HG03280 (cell line): ENCODE results near the gene MIER2.
"Not testable (repeated sequence)": the region's sequence is repeated elsewhere in the genome, so short reads cannot be mapped to it uniquely, and the experiment has no call there.

Experiments used
- ATAC-seq: cut with Tn5 transposase; IDR thresholded peaks from one replicate; pipeline ENCODE4 v1.9.1; 2021; ENCODE audit warnings: mild to moderate bottlenecking, moderate library complexity; ENCODE audit not compliant: unreplicated experiment

Gene MIER2

DNA sequence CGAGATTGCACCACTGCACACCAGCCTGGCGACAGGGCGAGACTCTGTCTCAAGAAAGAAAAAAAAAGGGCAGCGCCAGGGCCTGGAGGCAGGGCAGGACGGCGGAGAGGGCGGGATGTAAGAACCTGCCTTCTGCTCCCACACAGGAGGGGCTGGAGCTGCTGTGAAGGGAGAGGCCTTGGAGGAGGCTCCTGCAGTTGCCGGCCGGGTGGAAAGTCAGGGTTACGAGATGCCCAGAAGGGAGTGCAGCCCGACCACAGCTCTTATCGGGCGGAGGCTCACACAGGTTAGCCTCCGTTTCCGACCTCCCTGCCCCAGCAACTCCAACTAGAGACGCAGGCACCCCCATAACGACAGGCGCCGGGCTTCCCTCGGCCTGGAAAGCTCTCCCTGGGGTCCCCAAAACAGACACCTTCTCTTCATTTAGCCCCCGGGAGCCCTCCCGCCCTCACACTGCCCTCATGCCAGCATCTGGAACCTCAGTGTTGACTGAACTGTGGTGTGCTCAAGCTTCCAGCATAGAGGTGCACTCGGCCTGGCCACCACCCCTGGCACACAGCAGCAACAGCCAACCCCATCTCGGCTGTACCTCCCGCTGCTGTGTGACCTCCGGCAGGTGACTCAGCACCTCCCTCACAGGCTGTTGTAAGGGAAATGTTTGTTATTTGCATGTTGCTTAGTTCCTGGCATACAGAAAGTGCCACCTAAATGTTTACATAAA is 54.8 kb downstream of the MIER2 start:
- no peak for ATAC-seq

DNA sequence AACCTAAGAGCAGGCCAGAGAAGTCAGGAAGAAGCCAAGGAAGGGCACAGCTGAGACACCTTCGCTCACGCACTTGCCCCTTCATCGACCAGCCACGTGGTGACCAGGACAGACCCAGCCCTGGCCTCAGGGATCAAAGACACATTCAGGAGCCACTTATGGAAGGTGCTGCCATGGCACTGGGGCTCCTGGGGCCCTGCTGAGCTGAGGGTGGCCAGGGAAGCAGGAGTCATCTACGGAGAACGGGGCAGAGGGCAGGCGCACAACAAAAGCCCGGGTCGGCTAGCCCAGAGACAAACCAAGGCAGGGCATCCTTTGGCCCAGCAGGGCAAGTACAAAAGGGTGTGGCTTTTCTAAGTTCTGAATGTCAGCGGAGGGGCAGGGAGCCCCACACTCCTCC is 55.7 kb downstream of the MIER2 start:
- ATAC-seq = no peak

DNA sequence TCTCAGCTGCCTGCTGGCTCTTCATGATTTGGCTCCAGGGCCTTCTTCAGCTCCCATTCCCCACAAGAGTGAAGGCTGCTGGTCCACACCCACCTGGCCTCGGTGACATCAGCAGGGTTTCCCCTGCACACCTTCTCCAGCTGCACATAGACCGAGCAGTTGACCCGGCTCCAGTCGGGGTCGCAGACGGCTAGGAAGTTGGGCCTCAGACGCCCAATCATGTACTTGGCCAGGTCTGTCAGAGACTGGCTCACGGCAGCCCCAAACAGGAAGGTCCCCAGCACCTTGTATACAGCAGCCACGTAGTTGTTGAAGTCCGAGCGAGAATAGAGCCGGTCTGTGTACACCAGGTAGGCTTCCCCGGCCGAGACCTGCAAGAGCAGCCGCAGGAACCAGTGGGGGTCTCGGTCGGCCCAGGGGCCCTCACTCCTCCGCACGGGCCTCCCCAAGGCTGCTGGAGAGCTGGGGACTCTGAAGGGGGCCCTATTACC is 57.2 kb downstream of the MIER2 start:
- no peak for ATAC-seq

DNA sequence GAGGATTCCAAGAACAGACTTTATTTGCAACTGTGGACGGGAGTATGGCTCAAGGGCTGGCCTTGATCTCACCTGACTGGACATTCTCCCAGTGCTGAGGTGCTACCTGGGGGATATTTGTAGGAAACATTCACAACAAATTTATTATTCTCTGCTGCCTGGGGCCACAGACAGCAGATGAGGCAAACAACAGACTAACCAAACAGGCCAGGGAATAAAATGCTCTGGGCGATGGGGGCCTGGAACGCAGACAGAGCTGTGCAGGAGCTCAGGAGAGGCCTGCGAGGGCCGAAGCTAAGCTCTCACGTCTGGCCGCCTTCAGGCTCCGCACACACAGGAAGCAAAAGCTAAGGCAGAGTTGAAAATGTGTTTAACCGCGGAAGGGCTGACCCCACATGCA is 61.2 kb downstream of the MIER2 start:
- no peak for ATAC-seq

DNA sequence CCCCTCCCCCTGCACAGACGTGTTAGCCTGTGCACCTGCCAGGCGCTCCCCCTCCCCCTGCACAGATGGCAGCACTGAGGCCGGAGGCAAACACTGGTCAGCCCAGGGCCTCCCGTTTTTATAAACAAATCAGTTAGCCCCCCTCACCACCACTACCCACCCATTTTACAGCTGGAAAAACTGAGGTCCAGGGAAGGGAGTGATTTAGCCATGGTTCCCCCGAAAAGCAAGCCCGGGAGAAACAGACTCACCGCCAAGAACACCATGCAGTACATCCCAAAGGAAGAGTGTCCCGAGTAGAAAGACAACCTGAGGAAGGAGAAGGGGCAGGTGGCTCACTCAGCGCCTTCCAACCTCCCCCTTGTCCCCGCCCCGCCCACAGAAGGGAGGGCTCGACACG is 62.1 kb downstream of the MIER2 start:
- ATAC-seq = no peak

DNA sequence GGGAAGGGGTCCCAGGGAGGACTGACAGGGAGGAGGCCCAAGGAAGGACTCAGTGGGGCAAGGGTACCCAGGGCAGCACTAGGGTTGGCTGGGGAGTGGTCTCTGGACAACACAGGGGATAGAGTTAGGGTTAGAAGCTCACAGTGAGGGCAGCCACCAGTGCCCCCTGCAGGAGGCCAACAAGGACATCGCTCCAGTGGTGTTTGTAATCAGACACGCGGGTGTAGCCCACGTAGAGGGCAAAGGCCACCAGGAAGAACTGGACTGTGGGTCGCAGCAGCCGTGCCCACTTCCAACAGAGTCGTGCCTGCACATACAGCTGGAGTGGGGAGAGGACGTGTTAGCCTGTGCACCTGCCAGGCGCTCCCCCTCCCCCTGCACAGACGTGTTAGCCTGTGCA is 62.6 kb downstream of the MIER2 start:
- no peak for ATAC-seq

DNA sequence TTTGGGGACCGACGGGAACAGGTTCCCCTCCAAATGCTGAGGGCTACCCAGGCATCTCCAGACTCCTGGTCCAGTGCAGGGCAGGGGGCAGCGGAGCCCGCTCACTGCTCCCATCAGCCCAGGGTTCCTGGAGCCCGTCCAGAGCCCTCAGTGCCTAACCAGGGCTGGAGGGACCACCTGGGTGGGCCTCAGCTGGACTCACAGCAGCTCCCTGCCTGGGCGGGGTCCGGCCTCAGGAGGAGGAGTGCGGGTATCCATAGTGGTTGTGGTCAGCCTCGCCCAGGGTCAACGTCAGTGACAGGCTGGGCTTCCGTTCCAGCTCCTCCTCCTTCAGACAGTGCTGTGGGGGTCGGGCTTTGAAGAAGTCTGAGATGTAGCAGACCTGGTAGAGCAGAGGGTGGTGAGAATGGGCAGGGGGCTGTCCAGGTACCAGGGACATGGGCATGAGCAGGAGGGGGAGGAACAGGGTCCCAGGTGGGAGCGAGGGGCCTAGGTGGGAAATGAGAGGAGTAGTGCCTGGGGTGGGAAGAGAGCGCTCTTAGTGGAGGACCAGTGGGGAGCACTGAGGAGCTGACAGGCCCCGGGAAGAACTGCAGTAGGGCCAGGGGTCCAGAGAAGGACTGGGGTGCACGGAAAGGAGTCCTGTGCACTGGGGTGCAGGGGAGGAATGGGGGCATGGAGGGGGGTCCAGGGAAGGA is 63.3 kb downstream of the MIER2 start:
- ATAC-seq = no peak

DNA sequence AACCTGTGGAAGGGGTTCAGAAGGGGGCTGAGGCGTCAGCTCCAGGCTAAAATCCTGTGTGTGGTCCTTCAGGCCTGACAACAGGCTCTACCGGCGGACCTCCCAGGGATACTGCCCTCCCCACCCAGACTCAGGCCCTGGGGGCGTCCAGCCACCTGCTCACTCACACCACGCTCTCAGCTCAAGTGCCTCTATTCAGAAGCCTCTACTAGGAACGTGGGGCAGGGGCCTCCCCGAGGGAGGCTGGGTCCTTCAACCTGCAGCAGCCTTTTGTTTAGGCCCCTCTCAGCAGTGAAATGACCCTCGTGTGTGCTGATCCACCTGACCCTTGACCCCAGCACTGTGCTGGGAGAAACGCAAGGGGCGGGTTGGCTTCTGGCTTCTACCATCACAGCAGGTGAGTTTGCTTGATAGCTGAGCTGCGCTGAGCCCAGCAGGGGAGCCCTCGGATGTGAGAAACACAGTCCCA is 64.0 kb downstream of the MIER2 start:
- ATAC-seq = no peak

DNA sequence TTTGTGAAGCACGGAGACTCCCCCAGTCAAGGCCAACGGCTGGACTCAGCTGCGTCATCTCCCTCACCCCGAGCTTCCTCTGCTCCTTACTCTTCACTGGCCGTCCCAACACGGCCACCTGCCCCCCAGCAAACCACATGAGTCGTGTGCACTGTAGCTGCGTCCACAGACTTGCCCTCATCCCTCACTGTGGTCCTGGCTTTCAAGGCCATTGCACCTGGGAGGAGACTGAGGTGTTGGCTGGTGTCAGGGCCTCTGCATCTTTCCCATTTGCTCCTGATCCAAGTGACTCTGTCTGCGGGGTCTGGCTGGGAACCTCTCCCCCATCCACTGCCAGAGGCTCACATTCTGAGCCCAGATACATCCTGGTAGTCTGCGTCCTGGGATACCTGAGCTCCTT is 64.9 kb downstream of the MIER2 start:
- ATAC-seq = no peak

DNA sequence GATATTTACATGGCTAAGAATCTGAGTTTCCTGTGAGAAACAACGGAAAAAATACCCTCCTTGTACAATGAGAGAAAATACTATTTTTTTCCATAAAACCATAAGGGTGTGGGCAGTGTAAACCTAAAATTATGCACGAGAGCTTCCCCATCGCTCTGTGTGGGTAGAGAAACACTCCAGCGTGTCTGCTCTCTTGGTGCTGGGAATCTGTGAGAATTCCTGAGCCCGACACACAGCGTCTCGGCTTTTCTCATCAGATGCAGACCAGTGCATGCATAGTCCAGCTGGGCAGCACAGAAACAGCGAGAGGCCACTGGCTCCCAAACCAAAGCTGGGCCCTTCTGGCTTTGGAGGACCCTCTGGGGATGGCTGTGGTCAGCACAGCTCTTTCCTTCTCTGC is 65.4 kb downstream of the MIER2 start:
- no peak for ATAC-seq

DNA sequence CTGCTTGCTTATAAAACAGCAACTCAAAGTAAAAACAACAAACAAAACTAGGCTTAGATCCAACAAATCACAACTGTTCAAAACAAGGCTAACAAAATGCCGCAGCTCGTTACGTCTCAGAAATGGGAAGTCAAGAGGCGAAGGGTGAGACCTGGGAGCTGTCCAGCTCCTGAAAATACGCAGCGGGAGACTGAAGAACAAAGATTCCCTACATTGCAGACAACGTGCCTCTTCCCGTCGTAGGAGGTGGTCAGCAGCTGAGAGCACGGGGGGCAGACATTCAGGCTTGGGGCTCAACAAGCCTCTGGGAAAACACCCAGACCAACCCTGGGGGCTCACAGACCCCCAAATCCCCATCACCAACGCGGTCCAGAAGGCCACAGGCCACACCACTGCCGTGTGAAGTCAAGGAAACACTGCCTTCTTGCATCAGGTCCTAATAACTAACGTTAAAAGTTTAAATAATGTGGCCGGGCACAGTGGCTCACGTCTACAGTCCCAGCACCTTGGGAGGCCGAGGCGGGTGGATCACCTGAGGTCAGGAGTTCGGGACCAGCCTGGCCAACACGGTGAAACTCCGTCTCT is 66.9 kb downstream of the MIER2 start:
- no peak for ATAC-seq

DNA sequence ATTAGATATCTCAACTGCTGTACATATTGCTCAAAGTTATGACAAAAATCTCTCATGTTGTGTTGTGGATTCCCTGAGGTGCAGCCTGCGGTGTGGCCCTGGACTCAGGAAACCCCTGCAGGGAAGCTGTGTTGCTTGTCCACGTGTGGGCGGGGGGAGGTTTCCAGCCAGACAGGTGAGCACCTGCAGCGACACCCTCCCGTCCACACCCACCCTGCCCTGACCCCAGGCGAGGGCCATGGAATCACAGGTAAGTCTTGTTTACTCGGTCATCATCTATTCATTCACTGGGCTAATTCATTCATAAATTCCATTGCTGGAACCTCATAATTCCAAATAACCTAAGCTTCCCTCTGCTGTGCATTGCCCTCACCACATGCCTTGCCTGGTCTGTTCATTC is 67.5 kb downstream of the MIER2 start:
- no peak for ATAC-seq

DNA sequence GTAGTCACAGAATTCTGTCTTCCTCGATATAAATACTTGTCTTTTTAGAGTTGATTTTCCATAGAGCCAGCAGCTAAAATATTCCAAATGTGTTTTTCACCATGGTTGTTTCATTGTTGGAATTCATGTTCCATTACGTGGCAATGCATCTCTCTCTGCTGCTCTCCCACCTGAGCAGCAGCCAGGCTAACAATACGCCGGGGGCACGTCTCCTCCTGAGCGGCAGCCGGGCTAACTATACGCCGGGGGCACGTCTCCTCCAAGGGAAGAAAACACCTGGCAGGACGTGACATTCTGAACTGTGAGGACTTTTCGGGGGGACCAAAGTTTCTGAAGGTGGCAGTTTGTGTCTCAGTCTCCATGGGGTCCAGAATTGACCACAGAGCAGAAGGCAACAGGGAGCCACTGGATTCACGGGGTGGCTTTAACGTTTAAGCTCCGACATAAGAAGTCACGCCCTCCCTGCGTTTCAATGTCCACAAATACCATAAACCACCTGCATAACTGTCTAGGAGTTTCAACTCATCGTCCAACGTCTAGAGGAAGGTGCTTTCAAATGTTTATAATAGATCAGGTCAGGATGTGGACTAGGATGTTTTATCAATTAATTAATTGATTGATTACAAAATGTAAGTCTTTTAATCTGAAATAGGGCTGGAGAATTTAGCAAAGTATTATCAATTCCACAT is 68.5 kb downstream of the MIER2 start:
- ATAC-seq = no peak

DNA sequence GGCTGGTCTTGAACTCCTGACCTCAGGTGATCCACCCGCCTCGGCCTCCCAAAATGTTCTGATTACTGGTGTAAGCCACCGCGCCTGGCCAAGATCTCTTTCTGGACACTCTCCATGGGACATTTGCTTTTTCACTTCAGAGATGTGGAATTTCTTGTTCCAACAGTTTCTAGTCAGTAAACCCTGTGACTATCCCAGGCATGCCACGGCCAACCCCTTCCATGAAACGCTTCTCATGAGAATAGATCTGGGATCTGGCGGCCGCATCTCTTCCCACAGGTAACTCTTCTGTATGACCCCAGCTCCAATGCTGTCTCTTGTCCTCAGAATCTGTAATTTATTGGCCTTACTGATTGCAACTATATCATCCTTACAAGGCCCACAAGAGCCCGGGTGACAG is 69.6 kb downstream of the MIER2 start:
- ATAC-seq = no peak

DNA sequence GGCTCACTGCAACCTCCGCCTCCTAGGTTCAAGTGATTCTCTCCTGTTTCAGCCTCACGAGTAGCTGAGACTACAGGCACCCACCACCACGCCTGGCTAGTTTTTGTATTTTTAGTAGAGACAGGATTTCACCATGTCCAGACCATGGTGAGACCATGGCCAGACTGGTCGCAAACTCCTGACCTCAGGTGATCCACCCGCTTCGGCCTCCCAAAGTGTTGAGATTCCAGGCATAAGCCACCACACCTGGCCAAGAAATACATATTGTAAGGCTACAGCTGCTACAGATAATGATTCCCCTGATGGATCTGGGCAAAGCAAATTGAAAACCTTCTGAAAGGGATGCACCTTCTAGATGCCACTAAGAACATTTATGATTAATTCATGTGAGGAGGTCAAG is 71.2 kb downstream of the MIER2 start:
- ATAC-seq = no peak

DNA sequence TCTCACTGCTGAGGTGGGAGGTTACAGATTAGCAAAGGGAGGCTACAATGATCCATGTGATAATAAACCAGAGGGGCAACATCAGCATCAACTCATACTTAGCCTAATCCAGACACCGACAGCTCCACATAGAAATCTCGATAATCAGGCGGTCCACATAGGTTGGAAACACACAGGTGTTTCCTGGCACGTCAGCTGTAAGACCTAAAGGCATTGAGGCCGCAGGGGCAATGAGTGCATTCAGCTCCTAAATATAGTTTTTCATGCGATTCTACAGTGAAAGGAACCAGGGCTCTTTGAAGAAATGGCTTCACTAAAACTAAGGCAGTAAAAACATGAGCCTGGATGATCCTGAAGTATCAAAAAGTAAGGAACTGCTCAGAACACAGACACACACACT is 72.7 kb downstream of the MIER2 start:
- no peak for ATAC-seq

DNA sequence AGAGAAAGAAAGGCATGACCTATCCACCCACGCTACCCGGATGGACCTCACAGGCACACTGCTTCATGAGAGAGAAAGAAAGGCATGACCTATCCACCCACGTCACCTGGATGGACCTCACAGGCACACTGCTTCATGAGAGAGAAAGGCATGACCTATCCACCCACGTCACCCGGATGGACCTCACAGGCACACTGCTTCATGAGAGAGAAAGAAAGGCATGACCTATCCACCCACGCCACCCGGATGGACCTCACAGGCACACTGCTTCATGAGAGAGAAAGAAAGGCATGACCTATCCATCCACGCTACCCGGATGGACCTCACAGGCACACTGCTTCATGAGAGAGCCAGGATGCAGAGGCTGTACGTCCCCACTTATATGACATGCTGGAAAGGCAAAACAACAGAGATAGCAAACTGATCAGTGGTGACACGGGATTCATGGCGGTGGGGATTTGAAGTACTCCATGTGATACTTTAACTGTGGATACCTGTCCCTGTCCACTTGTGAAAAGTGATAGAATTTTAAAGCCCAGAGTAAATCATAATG is 73.8 kb downstream of the MIER2 start:
- not testable (repeated sequence) for ATAC-seq

DNA sequence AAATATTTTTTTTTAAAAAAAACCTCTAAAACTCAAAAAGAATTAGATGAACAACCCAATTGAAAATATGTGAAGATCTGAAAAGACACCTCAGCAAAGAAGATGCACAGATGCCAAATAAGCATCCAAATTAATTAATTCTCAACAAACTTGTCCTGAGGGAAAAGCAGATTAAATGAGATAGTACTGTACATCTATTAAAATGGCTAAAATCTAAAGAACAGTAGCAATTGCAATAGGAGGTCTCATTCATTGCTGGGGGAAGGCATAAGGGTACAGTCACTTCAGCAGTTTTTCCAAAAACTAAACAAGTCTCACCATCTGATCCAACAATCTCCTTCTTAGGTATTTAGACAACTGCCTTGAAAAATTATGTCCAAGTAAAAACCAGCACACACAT is 75.4 kb downstream of the MIER2 start:
- ATAC-seq = no peak

DNA sequence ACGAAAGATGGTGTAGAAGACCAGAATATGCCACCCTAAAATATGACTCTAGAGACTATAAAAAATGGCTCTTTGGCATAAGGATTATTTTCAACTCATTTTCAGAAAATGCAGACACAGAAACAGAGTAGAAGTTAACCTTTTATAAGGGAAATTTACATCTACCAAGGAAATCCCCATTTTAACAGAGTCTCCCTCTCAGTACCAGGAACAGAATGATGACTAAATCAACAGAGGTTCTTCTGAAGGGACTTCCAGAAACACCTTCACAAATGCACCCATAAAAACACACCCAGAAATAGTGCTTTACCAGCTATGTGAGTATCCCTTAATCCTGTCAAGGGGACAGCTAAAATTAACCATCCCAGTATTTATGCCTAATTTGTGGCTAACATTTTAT is 82.5 kb downstream of the MIER2 start:
- ATAC-seq = no peak

DNA sequence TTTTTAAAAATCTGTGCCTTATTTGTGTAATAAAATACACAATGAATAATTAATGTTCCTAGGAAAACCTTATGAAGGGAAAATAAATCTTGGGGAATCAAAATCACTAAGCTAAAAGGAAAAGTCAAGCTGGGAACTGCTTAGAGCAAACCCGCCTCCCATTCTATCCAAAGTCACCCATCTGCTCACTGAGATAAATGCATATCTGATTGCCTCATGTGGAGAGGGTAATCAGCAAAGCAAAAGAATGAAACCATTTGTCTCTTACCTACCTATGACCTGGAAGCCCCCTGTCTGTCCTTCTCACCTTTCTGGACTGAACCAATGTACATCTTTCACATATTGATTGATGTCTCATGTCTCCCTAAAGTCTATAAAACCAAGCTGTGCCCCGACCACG is 87.8 kb downstream of the MIER2 start:
- not testable (repeated sequence) for ATAC-seq
